Liver (tissue), 9 donors: Measurements from ENCODE around the gene ZNF618. TPM values are rescaled to one million over a fixed set of nuclear protein-coding genes. Genes with fewer than 3 reads are reported as not detected.

Source experiments
- DNase-seq: peaks from one replicate; pipeline ENCODE4 v3.0.0-alpha.2; 2017; ENCODE audit warnings: low spot score
- H3K27ac ChIP-seq, 2 donors: one replicate each; pipeline ENCODE4 v1.7.0; 2013; ENCODE audit warnings: inconsistent platforms in 2 of 2, low read length in 2 of 2, control low read depth in 1 of 2, low read depth in 1 of 2, mild to moderate bottlenecking in 1 of 2
- H3K27me3 ChIP-seq, 4 donors: one replicate each; pipeline versions ENCODE4 v1.6.1 to v1.7.0; 2013; ENCODE audit warnings: low read length in 3 of 4, inconsistent platforms in 1 of 4, mild to moderate bottlenecking in 1 of 4, moderate library complexity in 1 of 4; ENCODE audit not compliant: control insufficient read depth in 4 of 4, insufficient read depth in 4 of 4
- H3K36me3 ChIP-seq, 4 donors: one replicate each; pipeline versions ENCODE4 v1.6.1 to v1.7.0; 2013; ENCODE audit warnings: low read length in 3 of 4, mild to moderate bottlenecking in 3 of 4, low read depth in 1 of 4, moderate library complexity in 1 of 4; ENCODE audit not compliant: control insufficient read depth in 4 of 4, insufficient read depth in 3 of 4
- H3K4me1 ChIP-seq, 4 donors: one replicate each; pipeline versions ENCODE4 v1.6.1 to v1.7.0; 2013; ENCODE audit warnings: low read length in 3 of 4, mild to moderate bottlenecking in 3 of 4, moderate library complexity in 1 of 4; ENCODE audit not compliant: control insufficient read depth in 4 of 4, insufficient read depth in 4 of 4
- H3K4me3 ChIP-seq, 3 donors: one replicate each; pipeline versions ENCODE4 v1.6.1 to v1.7.0; 2013; ENCODE audit warnings: low read length in 3 of 3, control low read depth in 1 of 3, low read depth in 1 of 3, mild to moderate bottlenecking in 1 of 3
- H3K9ac ChIP-seq, 2 donors: one replicate each; pipeline ENCODE4 v1.7.0; 2013; ENCODE audit warnings: low read length in 2 of 2, mild to moderate bottlenecking in 2 of 2, moderate library complexity in 2 of 2, control low read depth in 1 of 2, low read depth in 1 of 2
- H3K9me3 ChIP-seq, 4 donors: one replicate each; pipeline versions ENCODE4 v1.6.1 to v1.7.0; 2013; ENCODE audit warnings: low read length in 3 of 4; ENCODE audit not compliant: control insufficient read depth in 4 of 4
- ATF3 ChIP-seq: IDR thresholded peaks from 2 replicates; pipeline ENCODE4 v1.6.1; 2016; ENCODE audit warnings: antibody characterized with exemption
- CTCF ChIP-seq: fragments of 150-350 bp; IDR thresholded peaks from 2 replicates; pipeline ENCODE4 v1.5.1; 2017; ENCODE audit warnings: improper control_type of control experiment, low read depth, low read length; ENCODE audit not compliant: missing input control
- EGR1 ChIP-seq, 2 donors: IDR thresholded peaks; 2 replicates each; pipeline ENCODE4 v1.6.1; 2016 to 2018; ENCODE audit warnings: antibody characterized with exemption in 2 of 2, low read depth in 2 of 2
- FOXA1 ChIP-seq: IDR thresholded peaks from 2 replicates; pipeline ENCODE4 v1.6.1; 2016; ENCODE audit warnings: antibody characterized with exemption
- FOXA2 ChIP-seq: IDR thresholded peaks from 2 replicates; pipeline ENCODE4 v1.6.1; 2016; ENCODE audit warnings: antibody characterized with exemption
- GABPA ChIP-seq, 2 donors: IDR thresholded peaks in 1 of 2; conservative IDR thresholded peaks in 1 of 2; 2 replicates each; pipeline ENCODE4 v1.6.1; 2016; ENCODE audit warnings: antibody characterized with exemption in 2 of 2, mild to moderate bottlenecking in 1 of 2, moderate library complexity in 1 of 2
- HNF4A ChIP-seq, 2 donors: conservative IDR thresholded peaks; 2 replicates each; pipeline ENCODE4 v1.6.1; 2016; ENCODE audit warnings: antibody characterized with exemption in 2 of 2, mild to moderate bottlenecking in 2 of 2
- HNF4G ChIP-seq: IDR thresholded peaks from 2 replicates; pipeline ENCODE4 v1.6.1; 2016; ENCODE audit warnings: antibody characterized with exemption
- JUND ChIP-seq, 2 donors: IDR thresholded peaks; 2 replicates each; pipeline ENCODE4 v1.6.1; 2016; ENCODE audit warnings: antibody characterized with exemption in 2 of 2
- MAX ChIP-seq: IDR thresholded peaks from 2 replicates; pipeline ENCODE4 v1.6.1; 2016; ENCODE audit warnings: antibody characterized with exemption
- NR2F2 ChIP-seq: IDR thresholded peaks from 2 replicates; pipeline ENCODE4 v1.6.1; 2016; ENCODE audit warnings: antibody characterized with exemption
- RAD21 ChIP-seq, 2 donors: IDR thresholded peaks; 2 replicates each; pipeline ENCODE4 v1.6.1; 2016; ENCODE audit warnings: antibody characterized with exemption in 2 of 2, mild to moderate bottlenecking in 2 of 2
- REST ChIP-seq: IDR thresholded peaks from 2 replicates; pipeline ENCODE4 v1.6.1; 2016; ENCODE audit warnings: antibody characterized with exemption, mild to moderate bottlenecking
- RXRA ChIP-seq, 2 donors: IDR thresholded peaks; 2 replicates each; pipeline ENCODE4 v1.6.1; 2017 to 2018; ENCODE audit warnings: antibody characterized with exemption in 2 of 2, mild to moderate bottlenecking in 1 of 2
- SP1 ChIP-seq: IDR thresholded peaks from 2 replicates; pipeline ENCODE4 v1.6.1; 2018; ENCODE audit warnings: antibody characterized with exemption, mild to moderate bottlenecking
- TAF1 ChIP-seq: conservative IDR thresholded peaks from 2 replicates; pipeline ENCODE4 v1.6.1; 2016; ENCODE audit warnings: antibody characterized with exemption, mild to moderate bottlenecking
- YY1 ChIP-seq: IDR thresholded peaks from 2 replicates; pipeline ENCODE4 v1.6.1; 2016; ENCODE audit warnings: antibody characterized with exemption, mild to moderate bottlenecking
- ZBTB33 ChIP-seq: IDR thresholded peaks from 2 replicates; pipeline ENCODE4 v1.6.1; 2016; ENCODE audit warnings: antibody characterized with exemption
- WGBS: extraction: QIAGEN DNeasy Blood & Tissue Kit; methylation state at CpG from one replicate; pipeline ENCODE4 v1.1.7; 2013; 5-methylcytosine and 5-hydroxymethylcytosine counted together
- polyA plus RNA-seq, 2 donors: library from polyadenylated mRNA; stranded (reverse) in 1 of 2; unstranded in 1 of 2; fragments of 200-250 nt in 1 of 2; fragments of >200 nt in 1 of 2; fragmentation: Nextera tagmentation in 1 of 2; extraction: Ambion mirVana in 1 of 2; gene quantifications; one replicate each; pipeline versions ENCODE4 v1.2.1 to v1.2.3, GENCODE V29; 2013 to 2015
- total RNA-seq, 2 donors: library from RNA; depleted of rRNA; stranded (reverse); fragments of >200 nt; gene quantifications; one replicate each; pipeline ENCODE4 v1.2.3, GENCODE V29; 2014
- donor health status: healthy.
- donor health status: healthy.
- donor health status: healthy.
- donor health status: healthy.
- donor health status: healthy.

Gene ZNF618
- total and polyA plus RNA-seq, 4 donors: 2.2 to 6.5 (median 3.7) TPM

- TF ChIP-seq GABPA (IDR thresholded peaks at IDR 0.05 in 1 of 2, conservative IDR thresholded peaks at IDR 0.05 in 1 of 2): no peak
- TF ChIP-seq MAX: no peak
- TF ChIP-seq RAD21 (IDR thresholded peaks at IDR 0.05): no peak
- TF ChIP-seq REST: no peak
- TF ChIP-seq YY1: no peak
- TF ChIP-seq HNF4G: no peak
- TF ChIP-seq TAF1: no peak
- no peak for TF ChIP-seq CTCF
- TF ChIP-seq EGR1 (IDR thresholded peaks at IDR 0.05; ENCODE audit: low read depth in 2 of 2): no peak
- TF ChIP-seq HNF4A (conservative IDR thresholded peaks at IDR 0.05): no peak
- TF ChIP-seq ZBTB33: no peak
- no peak for TF ChIP-seq FOXA2
- no peak for TF ChIP-seq ATF3
- no peak for TF ChIP-seq SP1
- no peak for TF ChIP-seq FOXA1
- TF ChIP-seq RXRA (IDR thresholded peaks at IDR 0.05): no peak
- no peak for TF ChIP-seq NR2F2
- no peak for TF ChIP-seq JUND (IDR thresholded peaks at IDR 0.05)
- DNase-seq: no peak
- Histone ChIP-seq H3K27me3 (no peaks in the 10 kb centered on the region), H3K9ac (peak overlapping the region; percentile 4 to 28), H3K36me3 (peaks cover 0 to 1% (median 0%) of the 10 kb centered on the region in 4 donors), H3K4me3 (no peak overlapping the region), H3K9me3 (no peaks in the 10 kb centered on the region), H3K4me1 (peaks cover 10 to 45% (median 23%) of the 10 kb centered on the region in 4 donors), H3K27ac (peak overlapping the region; percentile 5 to 21)
- WGBS: 38% methylated on average over 2 of the region's 2 CpGs
Observed at GRCh38 chr9:113886933-113887332, 10.8 kb downstream of the ZNF618 start.
